GM19351 (cell line): ENCODE measurements around the gene SIMC1.
"Not testable (repeated sequence)": the region's sequence is repeated elsewhere in the genome, so short reads cannot be mapped to it uniquely, and the experiment has no call there.

Experiments
- ATAC-seq: cut with Tn5 transposase; IDR thresholded peaks from one replicate; pipeline ENCODE4 v1.9.1; 2021; ENCODE audit warnings: mild to moderate bottlenecking, moderate library complexity; ENCODE audit not compliant: unreplicated experiment

The SIMC1 gene

GRCh38 chr5:176290057-176290840 is 52.0 kb downstream of the SIMC1 start:
- ATAC-seq: not testable (repeated sequence)

GRCh38 chr5:176305356-176305755 is 67.1 kb downstream of the SIMC1 start:
- ATAC-seq: not testable (repeated sequence)

- no peak for ATAC-seq
Observed at GRCh38 chr5:176317534-176318374, 79.5 kb downstream of the SIMC1 start.

- no peak for ATAC-seq
Observed at GRCh38 chr5:176319827-176320554, 81.8 kb downstream of the SIMC1 start.

GRCh38 chr5:176320577-176320976 is 82.4 kb downstream of the SIMC1 start:
- no peak for ATAC-seq

- no peak for ATAC-seq
Observed at GRCh38 chr5:176334031-176334770, 96.0 kb downstream of the SIMC1 start.

- ATAC-seq: no peak
Observed at GRCh38 chr5:176337913-176338312, 99.7 kb downstream of the SIMC1 start.

GRCh38 chr5:176339304-176339703 is 101.1 kb downstream of the SIMC1 start:
- ATAC-seq: no peak

- ATAC-seq: no peak
Observed at GRCh38 chr5:176341325-176342157, 103.3 kb downstream of the SIMC1 start.

GRCh38 chr5:176342158-176342483 is 103.9 kb downstream of the SIMC1 start:
- ATAC-seq: no peak

GRCh38 chr5:176342766-176343458 is 104.7 kb downstream of the SIMC1 start:
- no peak for ATAC-seq

- ATAC-seq: no peak
Observed at GRCh38 chr5:176350416-176350815, 112.2 kb downstream of the SIMC1 start.

GRCh38 chr5:176352116-176352878 is 114.1 kb downstream of the SIMC1 start:
- ATAC-seq: no peak

- ATAC-seq: no peak
Observed at GRCh38 chr5:176353533-176353932, 115.3 kb downstream of the SIMC1 start.

- no peak for ATAC-seq
Observed at GRCh38 chr5:176355400-176356178, 117.4 kb downstream of the SIMC1 start.

GRCh38 chr5:176356179-176356566 is 117.9 kb downstream of the SIMC1 start:
- ATAC-seq: no peak

GRCh38 chr5:176359658-176360057 is 121.4 kb downstream of the SIMC1 start:
- no peak for ATAC-seq

GRCh38 chr5:176360894-176361436 is 122.7 kb downstream of the SIMC1 start:
- ATAC-seq: no peak
